CD4-positive, CD25-positive, alpha-beta regulatory T cell (primary cell): ENCODE results near the gene RAPGEF2. TPM values are rescaled to one million over a fixed set of nuclear protein-coding genes. Genes with fewer than 3 reads are reported as not detected.
"Not testable (repeated sequence)": the region's sequence is repeated elsewhere in the genome, so short reads cannot be mapped to it uniquely, and the experiment has no call there.

Experiments
- ATAC-seq, 2 donors: fragments of 150-1000 bp; cut with Tn5 transposase; one replicate each; pipeline ENCODE4 v1.10.0; 2021; ENCODE audit warnings: low read depth in 2 of 2, moderate number of reproducible peaks in 2 of 2, moderate library complexity in 1 of 2
- DNase-seq, 3 donors: peaks; one replicate each; pipeline versions ENCODE4 v3.0.0 to v3.0.0-alpha.2; 2012 to 2022; ENCODE audit warnings: mixed read lengths in 1 of 3
- H3K27ac ChIP-seq: one replicate; pipeline ENCODE4 v1.7.0; 2013; ENCODE audit warnings: mild to moderate bottlenecking, low read length; ENCODE audit not compliant: insufficient read depth, poor library complexity, severe bottlenecking
- H3K27me3 ChIP-seq: one replicate; pipeline ENCODE4 v1.7.0; 2013; ENCODE audit warnings: low read length; ENCODE audit not compliant: control insufficient read depth, insufficient read depth
- H3K36me3 ChIP-seq: one replicate; pipeline ENCODE4 v1.7.0; 2013; ENCODE audit warnings: mild to moderate bottlenecking, low read length, moderate library complexity; ENCODE audit not compliant: control insufficient read depth, insufficient read depth
- H3K4me1 ChIP-seq: 2 replicates; pipeline ENCODE4 v1.7.0; 2013; ENCODE audit warnings: mild to moderate bottlenecking, low read length; ENCODE audit not compliant: insufficient read depth, control insufficient read depth, poor library complexity, severe bottlenecking
- H3K4me3 ChIP-seq: one replicate; pipeline ENCODE4 v1.7.0; 2013; ENCODE audit warnings: low read depth, mild to moderate bottlenecking, low read length, moderate library complexity
- H3K9me3 ChIP-seq, 2 experiments: 1 replicate in 1 of 2; 2 replicates in 1 of 2; pipeline ENCODE4 v1.7.0; 2013; ENCODE audit warnings: low read length in 2 of 2, mild to moderate bottlenecking in 1 of 2, moderate library complexity in 1 of 2; ENCODE audit not compliant: control insufficient read depth in 2 of 2
- H3K27ac Mint-ChIP-seq, 3 donors: one replicate each; pipeline ENCODE4 v1.8.0; 2020 to 2022; ENCODE audit warnings: mild to moderate bottlenecking in 3 of 3, mixed read lengths in 3 of 3, moderate library complexity in 2 of 3
- H3K27me3 Mint-ChIP-seq: one replicate; pipeline ENCODE4 v1.8.0; 2022; ENCODE audit warnings: mild to moderate bottlenecking, mixed read lengths
- H3K36me3 Mint-ChIP-seq: one replicate; pipeline ENCODE4 v1.8.0; 2020; ENCODE audit warnings: mixed read lengths
- H3K4me1 Mint-ChIP-seq, 4 donors: one replicate each; pipeline ENCODE4 v1.8.0; 2020 to 2022; ENCODE audit warnings: mixed read lengths in 4 of 4, mild to moderate bottlenecking in 1 of 4
- H3K4me3 Mint-ChIP-seq, 4 donors: one replicate each; pipeline ENCODE4 v1.8.0; 2020 to 2022; ENCODE audit warnings: mild to moderate bottlenecking in 4 of 4, mixed read lengths in 4 of 4, moderate library complexity in 3 of 4
- H3K9me3 Mint-ChIP-seq, 7 donors: one replicate each; pipeline ENCODE4 v1.8.0; 2020 to 2022; ENCODE audit warnings: mixed read lengths in 7 of 7, mild to moderate bottlenecking in 3 of 7, moderate library complexity in 2 of 7
- polyA plus RNA-seq, 4 donors: library from polyadenylated mRNA; unstranded; fragments of 300-500 nt; fragmentation: Illumina TruSeq; gene quantifications; one replicate each; pipeline ENCODE4 v1.2.3, GENCODE V29; 2021
- total RNA-seq: library from RNA; stranded (reverse); gene quantifications from one replicate; pipeline ENCODE4 v1.2.3, GENCODE V29; 2022

The RAPGEF2 gene
- total and polyA plus RNA-seq, 5 donors from 2014 or later: 0.54 to 26.9 (median 1.3) TPM

- Histone ChIP-seq H3K4me3 (no peak overlapping the region), H3K36me3 (no peaks in the 10 kb centered on the region), H3K9me3 (no peaks in the 10 kb centered on the region), H3K4me1 (no peaks in the 10 kb centered on the region), H3K27me3 (peaks cover 2% of the 10 kb centered on the region), H3K27ac (no peak overlapping the region)
- H3K36me3 Mint-ChIP-seq: no peaks in the 10 kb centered on the region
- H3K27me3 Mint-ChIP-seq: peaks cover 11% of the 10 kb centered on the region
- DNase-seq: no peak
- no peak for ATAC-seq
- H3K4me3 Mint-ChIP-seq: no peak overlapping the region
- H3K27ac Mint-ChIP-seq: no peak overlapping the region
- H3K9me3 Mint-ChIP-seq: no peaks in the 10 kb centered on the region
- no peaks in the 10 kb centered on the region for H3K4me1 Mint-ChIP-seq
Observed at GRCh38 chr4:159369256-159369655, 266.4 kb downstream of the RAPGEF2 start.

DNA sequence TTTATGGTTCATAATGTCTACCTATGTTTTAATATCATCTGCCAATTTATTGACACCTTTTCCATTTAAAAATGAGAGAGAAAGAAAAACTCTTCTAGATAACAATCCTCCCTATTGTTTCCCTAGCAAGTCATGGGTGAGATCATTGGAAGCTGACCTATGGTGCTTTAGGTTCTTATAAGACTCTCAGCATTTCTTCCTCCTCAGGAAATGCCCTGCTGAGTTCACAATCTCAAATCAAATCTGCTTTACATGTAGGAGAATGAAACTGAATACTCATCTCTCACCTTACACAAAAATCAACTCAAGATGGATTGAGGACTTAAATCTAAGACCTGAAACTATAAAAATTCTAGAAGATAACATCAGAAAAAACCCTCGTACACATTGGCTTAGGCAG is 267.4 kb downstream of the RAPGEF2 start:
- H3K27me3 Mint-ChIP-seq: peaks cover 11% of the 10 kb centered on the region
- ATAC-seq (no peak), DNase-seq (no peak)
- H3K27ac Mint-ChIP-seq: no peak overlapping the region
- no peak overlapping the region for H3K4me3 Mint-ChIP-seq
- peaks cover 2% of the 10 kb centered on the region for H3K27me3 ChIP-seq
- H3K4me1 ChIP-seq: no peaks in the 10 kb centered on the region
- no peaks in the 10 kb centered on the region for H3K36me3 Mint-ChIP-seq
- no peaks in the 10 kb centered on the region for H3K9me3 Mint-ChIP-seq
- no peak overlapping the region for H3K27ac ChIP-seq
- no peak overlapping the region for H3K4me3 ChIP-seq
- H3K9me3 ChIP-seq: no peaks in the 10 kb centered on the region
- no peaks in the 10 kb centered on the region for H3K4me1 Mint-ChIP-seq
- H3K36me3 ChIP-seq: no peaks in the 10 kb centered on the region

DNA sequence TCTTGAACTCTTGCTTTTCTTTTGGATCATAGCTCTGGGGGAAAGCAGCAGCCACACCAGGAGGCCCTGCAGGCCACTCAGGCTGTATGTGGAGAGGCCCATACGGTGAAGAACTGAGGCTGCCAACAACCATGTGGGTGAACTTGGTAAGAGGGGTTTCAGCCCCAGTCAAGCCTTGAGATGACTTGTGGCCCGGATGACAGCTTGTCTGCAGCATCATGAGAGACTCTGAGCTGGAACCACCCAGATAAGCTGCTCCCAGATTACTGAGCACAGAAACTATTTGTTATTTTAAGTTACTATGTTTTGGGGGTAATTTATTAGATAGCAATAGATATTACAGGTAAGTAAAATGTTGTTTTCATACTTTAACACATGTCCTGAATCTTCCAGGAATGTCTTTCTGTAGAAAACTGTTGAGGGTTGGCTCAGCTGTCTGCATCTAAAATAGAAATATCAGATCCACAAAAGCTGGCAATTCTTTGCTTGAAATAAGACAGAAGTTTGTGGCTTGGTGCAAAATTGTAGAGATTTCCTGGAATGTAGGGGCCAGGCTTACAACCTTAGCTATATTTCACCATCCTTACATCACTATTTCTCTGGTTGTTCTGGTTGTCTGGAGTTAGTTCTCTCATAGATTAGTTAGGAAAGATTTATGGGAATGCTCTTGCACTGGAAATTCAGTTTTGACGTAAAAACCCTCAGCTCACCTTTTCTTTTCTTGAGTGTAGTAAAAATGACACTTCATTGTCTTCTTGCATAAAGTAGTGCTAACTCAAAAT is 272.1 kb downstream of the RAPGEF2 start:
- Mint-ChIP-seq H3K4me1 (no peaks in the 10 kb centered on the region), H3K4me3 (no peak overlapping the region), H3K36me3 (no peaks in the 10 kb centered on the region), H3K27me3 (peaks cover 10% of the 10 kb centered on the region), H3K27ac (no peak overlapping the region), H3K9me3 (peaks cover 0 to 2% (median 0%) of the 10 kb centered on the region in 7 donors)
- DNase-seq (no peak), ATAC-seq (no peak)
- Histone ChIP-seq H3K4me3 (no peak overlapping the region), H3K9me3 (no peaks in the 10 kb centered on the region), H3K27ac (no peak overlapping the region), H3K36me3 (no peaks in the 10 kb centered on the region), H3K4me1 (no peaks in the 10 kb centered on the region), H3K27me3 (no peaks in the 10 kb centered on the region)

DNA sequence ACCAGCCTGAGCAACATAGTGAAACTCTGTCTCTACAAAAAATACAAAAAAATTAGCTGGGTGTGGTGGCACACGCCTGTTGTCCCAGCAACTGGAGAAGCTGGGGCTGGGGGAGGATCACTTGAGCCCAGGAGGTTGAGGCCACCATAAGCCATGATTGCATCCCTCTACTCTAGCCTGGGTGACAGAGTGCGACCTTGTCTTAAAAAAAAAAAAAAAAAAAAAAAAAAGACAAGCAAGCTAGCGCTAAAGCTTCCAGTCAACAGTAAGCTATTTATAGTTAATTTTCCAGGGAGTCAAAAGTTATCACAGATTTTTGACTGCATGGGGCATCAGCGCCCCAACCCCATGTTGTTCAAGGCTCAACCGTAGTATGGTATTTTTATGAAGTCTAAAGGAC is 273.4 kb downstream of the RAPGEF2 start:
- Mint-ChIP-seq H3K27me3 (peaks cover 13% of the 10 kb centered on the region), H3K36me3 (no peaks in the 10 kb centered on the region), H3K9me3 (peaks cover 0 to 2% (median 0%) of the 10 kb centered on the region in 7 donors), H3K27ac (no peak overlapping the region), H3K4me3 (no peak overlapping the region), H3K4me1 (no peaks in the 10 kb centered on the region)
- no peak for DNase-seq
- Histone ChIP-seq H3K27me3 (no peaks in the 10 kb centered on the region), H3K36me3 (no peaks in the 10 kb centered on the region), H3K4me3 (no peak overlapping the region), H3K4me1 (no peaks in the 10 kb centered on the region), H3K9me3 (no peaks in the 10 kb centered on the region), H3K27ac (no peak overlapping the region)
- ATAC-seq: no peak

DNA sequence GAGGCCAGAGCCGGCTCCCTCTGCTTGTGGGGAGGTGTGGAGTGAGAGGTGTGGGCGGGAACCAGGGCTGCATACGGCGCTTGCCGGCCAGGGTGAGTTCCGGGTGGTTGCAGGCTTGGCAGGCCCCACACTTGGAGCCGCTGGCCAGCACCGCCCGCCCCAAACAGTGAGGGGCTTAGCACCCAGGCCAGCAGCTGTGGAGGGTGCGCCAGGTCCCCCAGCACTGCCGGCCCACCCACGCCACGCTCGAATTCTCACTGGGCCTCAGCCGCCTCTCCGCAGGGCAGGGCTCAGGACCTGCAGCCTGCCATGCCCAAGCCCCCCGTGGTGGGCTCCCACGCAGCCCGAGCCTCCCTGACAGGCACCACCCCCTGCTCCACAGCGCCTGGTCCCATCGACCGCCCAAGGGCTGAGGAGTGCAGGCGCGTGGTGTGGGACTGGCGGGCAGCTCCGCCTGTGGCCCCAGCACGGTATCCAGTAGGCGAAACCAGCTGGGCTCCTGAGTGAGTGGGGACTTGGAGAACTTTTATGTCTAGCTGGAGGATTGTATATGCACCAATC is 275.3 kb downstream of the RAPGEF2 start:
- H3K4me3 ChIP-seq: no peak overlapping the region
- ATAC-seq: no peak

DNA sequence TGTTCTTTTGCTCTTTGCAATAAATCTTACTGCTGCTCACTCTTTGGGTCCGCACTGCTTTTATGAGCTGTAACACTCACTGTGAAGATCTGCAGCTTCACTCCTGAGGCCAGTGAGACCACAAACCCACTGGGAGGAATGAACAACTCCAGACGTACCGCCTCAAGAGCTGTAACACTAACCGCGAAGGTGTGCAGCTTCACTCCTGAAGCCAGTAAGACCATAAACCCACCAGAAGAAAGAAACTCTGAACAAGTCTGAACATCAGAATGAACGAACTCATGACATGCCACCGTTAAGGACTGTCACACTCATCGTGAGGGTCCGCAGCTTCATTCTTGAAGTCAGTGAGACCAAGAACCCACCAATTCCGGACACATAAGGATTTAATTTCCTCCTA is 276.2 kb downstream of the RAPGEF2 start:
- not testable (repeated sequence) for H3K4me3 ChIP-seq, H3K4me1 Mint-ChIP-seq, H3K4me1 ChIP-seq, H3K4me3 Mint-ChIP-seq, H3K27me3 ChIP-seq, H3K27ac Mint-ChIP-seq, H3K27ac ChIP-seq, H3K9me3 Mint-ChIP-seq, ATAC-seq, H3K9me3 ChIP-seq, H3K36me3 ChIP-seq, H3K36me3 Mint-ChIP-seq, DNase-seq
- H3K27me3 Mint-ChIP-seq: peaks cover 17% of the 10 kb centered on the region

More for the DNA sequence above, 275.3 kb downstream of the RAPGEF2 start:
- DNase-seq: no peak
- peaks cover 0 to 2% (median 0%) of the 10 kb centered on the region in 7 donors for H3K9me3 Mint-ChIP-seq
- no peaks in the 10 kb centered on the region for H3K4me1 Mint-ChIP-seq
- no peak overlapping the region for H3K27ac ChIP-seq
- no peak overlapping the region for H3K4me3 Mint-ChIP-seq
- H3K27ac Mint-ChIP-seq: no peak overlapping the region
- H3K36me3 ChIP-seq: no peaks in the 10 kb centered on the region
- no peaks in the 10 kb centered on the region for H3K36me3 Mint-ChIP-seq
- no peaks in the 10 kb centered on the region for H3K4me1 ChIP-seq
- no peaks in the 10 kb centered on the region for H3K27me3 ChIP-seq
- H3K9me3 ChIP-seq: no peaks in the 10 kb centered on the region
- H3K27me3 Mint-ChIP-seq: peaks cover 17% of the 10 kb centered on the region

DNA sequence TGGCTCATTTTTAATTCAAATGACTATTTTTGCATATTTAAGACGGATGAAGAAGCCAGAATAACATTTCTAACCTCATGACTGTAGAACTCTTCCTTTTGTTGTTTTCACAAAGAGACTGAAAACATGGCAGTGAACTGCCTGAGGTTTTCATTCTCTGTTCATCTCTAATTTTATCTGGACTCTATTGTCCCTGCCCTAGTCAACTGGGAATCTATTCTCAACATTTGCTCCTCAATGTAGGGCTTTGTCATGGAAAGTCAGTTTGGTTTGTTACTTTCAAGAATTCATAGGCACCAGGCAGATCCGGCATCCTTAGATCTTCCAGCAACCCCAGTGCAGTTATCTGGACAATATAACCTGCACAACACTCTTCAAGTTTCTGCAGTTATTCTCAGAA is 277.0 kb downstream of the RAPGEF2 start:
- Histone ChIP-seq H3K36me3 (no peaks in the 10 kb centered on the region), H3K9me3 (no peaks in the 10 kb centered on the region), H3K4me1 (no peaks in the 10 kb centered on the region), H3K27me3 (no peaks in the 10 kb centered on the region), H3K27ac (no peak overlapping the region), H3K4me3 (no peak overlapping the region)
- H3K36me3 Mint-ChIP-seq: no peaks in the 10 kb centered on the region
- peaks cover 18% of the 10 kb centered on the region for H3K27me3 Mint-ChIP-seq
- H3K4me1 Mint-ChIP-seq: no peaks in the 10 kb centered on the region
- no peak overlapping the region for H3K27ac Mint-ChIP-seq
- ATAC-seq (no peak), DNase-seq (no peak)
- no peak overlapping the region for H3K4me3 Mint-ChIP-seq
- peaks cover 0 to 2% (median 0%) of the 10 kb centered on the region in 7 donors for H3K9me3 Mint-ChIP-seq
